Tibial nerve (tissue), 3 donors: ENCODE results near the gene SLC7A10.

Experiments used
- CTCF ChIP-seq, 5 experiments: fragments of 200-600 bp in 3 of 5; fragments of 450-650 bp in 2 of 5; sonication (generic) in 3 of 5; IDR thresholded peaks; one replicate each; pipeline ENCODE4 v1.5.1; 2016 to 2019; ENCODE audit warnings: antibody characterized with exemption in 5 of 5, mild to moderate bottlenecking in 3 of 5, moderate library complexity in 2 of 5
- POLR2A ChIP-seq, 2 donors: fragments of 450-650 bp; IDR thresholded peaks; one replicate each; pipeline ENCODE4 v1.6.1; 2017; ENCODE audit warnings: antibody characterized with exemption in 2 of 2, mild to moderate bottlenecking in 2 of 2, moderate library complexity in 2 of 2

- no peak for TF ChIP-seq CTCF (IDR thresholded peaks at IDR 0.05)
- no peak for TF ChIP-seq POLR2A (IDR thresholded peaks at IDR 0.05)
These were observed 32.3 kb downstream of the SLC7A10 start for GRCh38 chr19:33193269-33193864.
